ENCODE measurements around the gene ZNF701.

- TF ChIP-seq POLR2AphosphoS5 (IDR thresholded peaks at IDR 0.05; ENCODE audit: low read depth, low read length) (no peak), POLR2A (IDR thresholded peaks at IDR 0.05; ENCODE audit: low read depth, low read length) (no peak), TAF1 (IDR thresholded peaks at IDR 0.05; ENCODE audit: borderline replicate concordance, low read depth, low read length) (no peak)
Measured at GRCh38 chr19:52524086-52524485, 46.0 kb upstream of the ZNF701 start.

Data from GM12892 (cell line).